BE2C (cell line): Measurements from ENCODE around the gene IKBKE.

ENCODE experiments used
- DNase-seq: peaks from one replicate; pipeline ENCODE4 v3.0.0-alpha.2; 2020
- H3K27me3 ChIP-seq: fragments of 250-450 bp; sonication (Bioruptor Pico); 2 replicates; pipeline ENCODE4 v1.5.1; 2020; ENCODE audit warnings: mild to moderate bottlenecking
- H3K36me3 ChIP-seq: fragments of 250-450 bp; sonication (Bioruptor Pico); 2 replicates; pipeline ENCODE4 v1.5.1; 2020; ENCODE audit warnings: mild to moderate bottlenecking
- H3K4me1 ChIP-seq: fragments of 250-450 bp; sonication (Bioruptor Pico); 2 replicates; pipeline ENCODE4 v1.5.1; 2020
- H3K4me3 ChIP-seq: 2 replicates; pipeline ENCODE4 v1.5.1; 2011; ENCODE audit warnings: low read depth, low read length
- H3K9me3 ChIP-seq: fragments of 250-450 bp; sonication (Bioruptor Pico); 2 replicates; pipeline ENCODE4 v1.5.1; 2020
- CTCF ChIP-seq: IDR thresholded peaks from 2 replicates; pipeline ENCODE4 v1.5.1; 2012; ENCODE audit warnings: mild to moderate bottlenecking, low read depth, low read length

Gene IKBKE

DNA sequence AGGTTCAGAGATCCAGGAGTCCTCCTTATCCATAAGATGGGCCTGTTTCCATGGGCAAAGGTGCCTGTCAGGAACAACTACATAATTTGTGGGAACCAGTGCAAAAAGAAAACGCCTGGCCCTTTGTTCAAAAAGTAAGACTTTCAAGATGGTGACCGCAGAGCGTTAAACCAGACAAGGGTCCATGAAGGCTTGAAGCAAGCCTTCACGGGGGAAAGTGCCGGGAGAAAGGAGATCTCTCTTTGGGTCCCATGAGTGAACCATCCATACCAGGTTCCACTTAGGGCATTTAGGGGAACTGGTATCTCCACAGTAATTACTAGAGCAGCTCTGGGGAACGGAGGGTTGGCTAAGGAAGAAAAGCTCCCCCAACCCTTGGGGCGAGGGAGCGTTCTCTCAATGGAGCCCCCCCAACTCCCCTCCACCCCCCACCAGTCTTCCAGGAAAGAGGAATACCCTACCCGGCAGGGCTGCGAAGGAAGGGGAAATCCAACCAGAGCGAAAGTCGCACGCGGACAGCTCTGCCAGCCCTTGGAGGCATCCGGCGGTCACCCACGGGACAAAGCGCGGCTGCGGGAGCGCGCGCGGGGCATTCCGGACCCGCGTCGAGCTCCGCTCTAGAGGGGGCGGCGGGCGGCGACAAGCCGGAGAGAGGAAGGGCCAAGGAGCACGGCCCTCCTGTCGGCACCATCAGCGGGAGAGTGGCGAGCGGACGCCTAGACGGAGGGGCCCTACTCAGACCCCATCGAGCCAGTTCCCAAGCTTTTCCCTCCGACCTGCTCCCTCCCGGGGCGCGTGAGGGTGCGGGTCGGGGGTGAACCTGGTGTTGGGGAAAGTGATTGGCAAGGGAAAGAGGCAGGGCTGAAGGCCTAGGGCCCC is 36.4 kb downstream of the IKBKE start:
- no peaks in the 10 kb centered on the region for H3K9me3 ChIP-seq
- no peak for DNase-seq
- H3K4me3 ChIP-seq, result no peak overlapping the region
- no peaks in the 10 kb centered on the region for H3K36me3 ChIP-seq
- H3K27me3 ChIP-seq, result peaks cover 96% of the 10 kb centered on the region
- H3K4me1 ChIP-seq, result no peaks in the 10 kb centered on the region
- TF ChIP-seq CTCF, result no peak

- no peaks in the 10 kb centered on the region for H3K4me1 ChIP-seq
- no peaks in the 10 kb centered on the region for H3K36me3 ChIP-seq
- H3K27me3 ChIP-seq, result peaks cover 88% of the 10 kb centered on the region
- no peaks in the 10 kb centered on the region for H3K9me3 ChIP-seq
- no peak for TF ChIP-seq CTCF
- H3K4me3 ChIP-seq, result no peak within 1 kb of the TSS
- no peak for DNase-seq
These were observed 37.2 kb downstream of the IKBKE start, which contains the start of gene RASSF5 for GRCh38 chr1:206507284-206508129. Gene RASSF5, plus strand, starts transcription at chr1:206507531. Its CDS starts 72 bp downstream, at chr1:206507603.

DNA sequence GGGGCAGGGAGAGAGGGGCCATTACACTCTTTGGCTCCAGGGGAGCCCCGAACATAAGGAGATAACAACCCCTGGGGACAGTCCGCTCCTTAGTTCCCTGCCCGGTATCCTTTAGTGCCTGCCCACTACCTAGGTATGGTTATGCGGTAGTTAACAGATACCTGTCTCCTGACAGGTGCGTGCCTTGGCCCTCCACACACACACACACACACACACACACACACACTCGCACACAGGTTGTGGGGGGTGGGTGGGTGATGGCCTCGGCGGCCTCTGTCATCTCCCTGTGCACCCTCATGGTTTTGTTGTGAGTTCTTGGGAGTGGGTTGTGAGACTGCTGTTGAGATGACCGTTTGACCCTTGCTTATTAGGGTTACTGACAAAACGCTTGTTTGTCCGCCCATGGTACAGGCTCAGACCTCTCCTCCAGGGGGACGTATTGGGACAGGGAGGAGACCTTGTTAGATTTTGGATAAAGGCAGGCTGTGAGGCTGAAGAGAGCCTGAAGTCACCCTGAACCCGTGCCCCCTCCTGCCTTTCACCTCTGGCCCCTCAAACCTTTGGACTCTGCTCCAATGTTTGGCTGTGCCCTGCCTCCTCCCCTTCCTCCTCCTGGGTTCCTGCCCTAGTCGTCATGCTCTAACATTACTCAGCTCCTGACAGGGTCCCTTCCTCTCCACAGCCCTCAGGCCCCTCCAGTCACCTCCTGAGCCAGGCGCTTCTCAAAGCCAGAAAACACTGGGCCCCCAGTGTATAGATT is 38.0 kb downstream of the IKBKE start:
- Histone ChIP-seq H3K4me1 (no peaks in the 10 kb centered on the region), H3K36me3 (no peaks in the 10 kb centered on the region), H3K27me3 (peaks cover 80% of the 10 kb centered on the region), H3K9me3 (no peaks in the 10 kb centered on the region), H3K4me3 (no peak overlapping the region)
- no peak for TF ChIP-seq CTCF
- DNase-seq, result no peak

- H3K9me3 ChIP-seq, result no peaks in the 10 kb centered on the region
- peaks cover 74% of the 10 kb centered on the region for H3K27me3 ChIP-seq
- H3K36me3 ChIP-seq, result no peaks in the 10 kb centered on the region
- H3K4me3 ChIP-seq, result no peak overlapping the region
- H3K4me1 ChIP-seq, result no peaks in the 10 kb centered on the region
- DNase-seq, result no peak
- no peak for TF ChIP-seq CTCF
These were observed 38.7 kb downstream of the IKBKE start for GRCh38 chr1:206508956-206509355.

DNA sequence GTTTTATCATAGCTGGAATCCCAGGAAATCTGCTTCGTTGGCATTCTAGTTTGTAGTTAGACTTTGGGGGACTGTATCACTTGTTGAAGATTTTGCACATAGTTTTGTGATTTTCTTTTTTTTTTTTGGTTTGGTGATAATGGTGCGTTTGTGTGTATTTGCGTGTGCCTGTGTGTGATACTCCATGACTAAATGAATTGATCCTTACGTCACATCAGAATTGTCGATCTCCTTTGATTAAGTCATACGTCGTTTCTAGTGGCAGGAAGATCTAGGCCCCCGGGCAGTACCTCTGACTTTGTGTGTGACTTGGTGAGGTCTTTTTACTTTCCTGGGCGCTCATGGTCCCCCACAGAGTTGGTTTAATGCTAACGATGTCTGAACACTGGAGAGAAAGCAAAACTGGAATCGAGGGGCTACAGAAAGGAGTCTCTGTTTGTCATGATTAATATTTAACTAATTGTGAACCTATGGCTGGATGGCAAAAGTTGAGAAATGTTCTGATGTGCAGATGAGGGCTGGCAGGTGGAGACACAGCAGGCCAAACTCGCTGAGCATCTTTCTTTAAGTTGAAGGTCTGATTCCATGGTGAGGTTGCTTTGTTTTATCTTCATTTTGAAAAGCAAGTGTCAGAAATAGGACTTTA is 39.5 kb downstream of the IKBKE start:
- Histone ChIP-seq H3K4me3 (no peak overlapping the region), H3K9me3 (no peaks in the 10 kb centered on the region), H3K36me3 (no peaks in the 10 kb centered on the region), H3K27me3 (peaks cover 66% of the 10 kb centered on the region), H3K4me1 (no peaks in the 10 kb centered on the region)
- no peak for DNase-seq
- TF ChIP-seq CTCF, result no peak
